ENCODE data around the gene IL4I1. TPM values are rescaled to one million over a fixed set of nuclear protein-coding genes. Genes with fewer than 3 reads are reported as not detected.

IL4I1 gene
- total and polyA plus RNA-seq, 4 donors: 3.6 to 21.2 (median 3.8) TPM

- TF ChIP-seq, protein P1, sequence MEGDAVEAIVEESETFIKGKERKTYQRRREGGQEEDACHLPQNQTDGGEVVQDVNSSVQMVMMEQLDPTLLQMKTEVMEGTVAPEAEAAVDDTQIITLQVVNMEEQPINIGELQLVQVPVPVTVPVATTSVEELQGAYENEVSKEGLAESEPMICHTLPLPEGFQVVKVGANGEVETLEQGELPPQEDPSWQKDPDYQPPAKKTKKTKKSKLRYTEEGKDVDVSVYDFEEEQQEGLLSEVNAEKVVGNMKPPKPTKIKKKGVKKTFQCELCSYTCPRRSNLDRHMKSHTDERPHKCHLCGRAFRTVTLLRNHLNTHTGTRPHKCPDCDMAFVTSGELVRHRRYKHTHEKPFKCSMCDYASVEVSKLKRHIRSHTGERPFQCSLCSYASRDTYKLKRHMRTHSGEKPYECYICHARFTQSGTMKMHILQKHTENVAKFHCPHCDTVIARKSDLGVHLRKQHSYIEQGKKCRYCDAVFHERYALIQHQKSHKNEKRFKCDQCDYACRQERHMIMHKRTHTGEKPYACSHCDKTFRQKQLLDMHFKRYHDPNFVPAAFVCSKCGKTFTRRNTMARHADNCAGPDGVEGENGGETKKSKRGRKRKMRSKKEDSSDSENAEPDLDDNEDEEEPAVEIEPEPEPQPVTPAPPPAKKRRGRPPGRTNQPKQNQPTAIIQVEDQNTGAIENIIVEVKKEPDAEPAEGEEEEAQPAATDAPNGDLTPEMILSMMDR (IDR thresholded peaks at IDR 0.05; ENCODE audit: control extremely low read depth, extremely low read depth): no peak
- Histone ChIP-seq H3K9ac (ENCODE audit: insufficient read depth in 1 of 2, low read length in 2 of 2) (no peak overlapping the region), H3K27me3 (ENCODE audit: control insufficient read depth in 3 of 3, insufficient read depth in 3 of 3, low read length in 2 of 3) (no peaks in the 10 kb centered on the region), H3K9me3 (ENCODE audit: control insufficient read depth in 4 of 4, insufficient read depth in 3 of 4, low read length in 3 of 4) (peaks cover 0 to 3% (median 0%) of the 10 kb centered on the region in 4 donors), H3K27ac (ENCODE audit: low read depth in 1 of 2, low read length in 1 of 2) (no peak overlapping the region), H3K4me3 (no peak overlapping the region), H3K36me3 (ENCODE audit: control insufficient read depth in 4 of 4, insufficient read depth in 4 of 4, low read length in 4 of 4) (peaks cover 0 to 42% (median 31%) of the 10 kb centered on the region in 4 donors), H3K4me1 (ENCODE audit: control insufficient read depth in 5 of 5, insufficient read depth in 5 of 5, low read length in 5 of 5) (peaks cover 0 to 22% (median 13%) of the 10 kb centered on the region in 5 donors)
- DNase-seq: no peak
- no peak for ATAC-seq (ENCODE audit: insufficient read depth, low FRiP score)
- 90 to 92% methylated on average over 36 to 39 of the region's 39 CpGs for WGBS, 2 donors
Observed at GRCh38 chr19:49854378-49855263, 42.1 kb downstream of the IL4I1 start.

GRCh38 chr19:49853852-49854377 is 42.8 kb downstream of the IL4I1 start:
- 87 to 95% methylated on average over 10 of the region's 10 CpGs for WGBS, 2 donors

GRCh38 chr19:49852631-49853126 is 44.0 kb downstream of the IL4I1 start:
- DNase-seq (no peak), ATAC-seq (ENCODE audit: insufficient read depth, low FRiP score) (no peak)
- Histone ChIP-seq H3K36me3 (ENCODE audit: control insufficient read depth in 4 of 4, insufficient read depth in 4 of 4, low read length in 4 of 4) (peaks cover 0 to 31% (median 23%) of the 10 kb centered on the region in 4 donors), H3K27me3 (ENCODE audit: control insufficient read depth in 3 of 3, insufficient read depth in 3 of 3, low read length in 2 of 3) (no peaks in the 10 kb centered on the region), H3K27ac (ENCODE audit: low read depth in 1 of 2, low read length in 1 of 2) (no peak overlapping the region), H3K9me3 (ENCODE audit: control insufficient read depth in 4 of 4, insufficient read depth in 3 of 4, low read length in 3 of 4) (peaks cover 0 to 8% (median under 1%) of the 10 kb centered on the region in 4 donors), H3K9ac (ENCODE audit: insufficient read depth in 1 of 2, low read length in 2 of 2) (peak overlapping the region in 1 of 2 donors; percentile 67), H3K4me1 (ENCODE audit: control insufficient read depth in 5 of 5, insufficient read depth in 5 of 5, low read length in 5 of 5) (peaks cover 0 to 22% (median 13%) of the 10 kb centered on the region in 5 donors), H3K4me3 (no peak overlapping the region)
- TF ChIP-seq, protein P1 (IDR thresholded peaks at IDR 0.05; ENCODE audit: control extremely low read depth, extremely low read depth): no peak
- WGBS, 2 donors: 69 to 85% methylated on average over 14 of the region's 14 CpGs

More at GRCh38 chr19:49853852-49854377, 42.8 kb downstream of the IL4I1 start:
- ATAC-seq (ENCODE audit: insufficient read depth, low FRiP score): no peak
- Histone ChIP-seq H3K4me3 (no peak overlapping the region), H3K27me3 (ENCODE audit: control insufficient read depth in 3 of 3, insufficient read depth in 3 of 3, low read length in 2 of 3) (no peaks in the 10 kb centered on the region), H3K9me3 (ENCODE audit: control insufficient read depth in 4 of 4, insufficient read depth in 3 of 4, low read length in 3 of 4) (peaks cover 0 to 8% (median under 1%) of the 10 kb centered on the region in 4 donors), H3K36me3 (ENCODE audit: control insufficient read depth in 4 of 4, insufficient read depth in 4 of 4, low read length in 4 of 4) (peaks cover 0 to 38% (median 31%) of the 10 kb centered on the region in 4 donors), H3K9ac (ENCODE audit: insufficient read depth in 1 of 2, low read length in 2 of 2) (no peak overlapping the region), H3K4me1 (ENCODE audit: control insufficient read depth in 5 of 5, insufficient read depth in 5 of 5, low read length in 5 of 5) (peaks cover 0 to 22% (median 13%) of the 10 kb centered on the region in 5 donors), H3K27ac (ENCODE audit: low read depth in 1 of 2, low read length in 1 of 2) (no peak overlapping the region)
- TF ChIP-seq, protein P1 (IDR thresholded peaks at IDR 0.05; ENCODE audit: control extremely low read depth, extremely low read depth): no peak
- no peak for DNase-seq
